Ecto neural progenitor cell (in vitro differentiated cells): ENCODE results near the gene EEF1B2.
A peak's percentile ranks its signal among the peaks of the same experiment; 100 is the strongest.
"Not testable (repeated sequence)": the region's sequence is repeated elsewhere in the genome, so short reads cannot be mapped to it uniquely, and the experiment has no call there.

Experiments
- DNase-seq: peaks from one replicate; pipeline ENCODE4 v3.0.0-alpha.2; 2018; ENCODE audit warnings: low spot score

Gene EEF1B2

GRCh38 chr2:206159346-206160124, at the start of gene EEF1B2, which contains the start of gene NDUFS1:
EEF1B2 (plus strand) TSS chr2:206159895; CDS start chr2:206159980, 85 bp downstream.
NDUFS1 (minus strand) TSS chr2:206159444; CDS start chr2:206153678, 5,766 bp downstream.
- DNase-seq, result peak; percentile 98

- DNase-seq, result no peak
Measured at GRCh38 chr2:206112108-206112507, 47.6 kb upstream of the EEF1B2 start.

GRCh38 chr2:206112846-206113547, 46.7 kb upstream of the EEF1B2 start:
- DNase-seq, result no peak

- no peak for DNase-seq
Measured at GRCh38 chr2:206115026-206115578, 44.6 kb upstream of the EEF1B2 start.

- DNase-seq, result no peak
Measured at GRCh38 chr2:206116278-206116677, 43.4 kb upstream of the EEF1B2 start.

GRCh38 chr2:206122569-206122968, 37.1 kb upstream of the EEF1B2 start:
- not testable (repeated sequence) for DNase-seq

- no peak for DNase-seq
Measured at GRCh38 chr2:206125901-206126300, 33.8 kb upstream of the EEF1B2 start.

GRCh38 chr2:206127656-206128055, 32.0 kb upstream of the EEF1B2 start:
- DNase-seq, result no peak

- no peak for DNase-seq
Measured at GRCh38 chr2:206143451-206143850, 16.2 kb upstream of the EEF1B2 start.

GRCh38 chr2:206144383-206144782, 15.3 kb upstream of the EEF1B2 start:
- no peak for DNase-seq

GRCh38 chr2:206145665-206146064, 14.0 kb upstream of the EEF1B2 start:
- no peak for DNase-seq

GRCh38 chr2:206149330-206149729, 10.4 kb upstream of the EEF1B2 start:
- no peak for DNase-seq

- no peak for DNase-seq
Measured at GRCh38 chr2:206150168-206150567, 9.5 kb upstream of the EEF1B2 start.

GRCh38 chr2:206150631-206151030, 9.1 kb upstream of the EEF1B2 start:
- DNase-seq, result no peak

GRCh38 chr2:206154197-206154596, 5.5 kb upstream of the EEF1B2 start:
- no peak for DNase-seq

- not testable (repeated sequence) for DNase-seq
Measured at GRCh38 chr2:206157014-206157413, 2.7 kb upstream of the EEF1B2 start.

- DNase-seq, result no peak
Measured at GRCh38 chr2:206158563-206159345, 941 bp upstream of the EEF1B2 start.

GRCh38 chr2:206160125-206160806, 571 bp downstream of the EEF1B2 start:
- no peak for DNase-seq

- no peak for DNase-seq
Measured at GRCh38 chr2:206160807-206161179, 1.1 kb downstream of the EEF1B2 start.

GRCh38 chr2:206162401-206162800, 2.7 kb downstream of the EEF1B2 start:
- not testable (repeated sequence) for DNase-seq

GRCh38 chr2:206163251-206163880, 3.7 kb downstream of the EEF1B2 start:
- DNase-seq, result no peak
